Inflammatory macrophage (primary cell): ENCODE data around the gene DMAC2L.
A peak's percentile ranks its signal among the peaks of the same experiment; 100 is the strongest.
"Not testable (repeated sequence)": the region's sequence is repeated elsewhere in the genome, so short reads cannot be mapped to it uniquely, and the experiment has no call there.

Source experiments
- DNase-seq, 2 donors: peaks; one replicate each; pipeline ENCODE4 v3.0.0-alpha.2; 2020 to 2022
- total RNA-seq, 18 experiments: gene quantifications; one replicate each; lab custom pipeline; 2026; ENCODE audit warnings: mixed read lengths in 6 of 18, inconsistent platforms in 2 of 18; lab: John Stamatoyannopoulos, UW

DMAC2L gene, protein sequence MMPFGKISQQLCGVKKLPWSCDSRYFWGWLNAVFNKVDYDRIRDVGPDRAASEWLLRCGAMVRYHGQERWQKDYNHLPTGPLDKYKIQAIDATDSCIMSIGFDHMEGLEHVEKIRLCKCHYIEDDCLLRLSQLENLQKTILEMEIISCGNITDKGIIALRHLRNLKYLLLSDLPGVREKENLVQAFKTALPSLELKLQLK
- 3.9 to 15.1 (median 10.2) reads per million in 18 experiments for total RNA-seq

DNA sequence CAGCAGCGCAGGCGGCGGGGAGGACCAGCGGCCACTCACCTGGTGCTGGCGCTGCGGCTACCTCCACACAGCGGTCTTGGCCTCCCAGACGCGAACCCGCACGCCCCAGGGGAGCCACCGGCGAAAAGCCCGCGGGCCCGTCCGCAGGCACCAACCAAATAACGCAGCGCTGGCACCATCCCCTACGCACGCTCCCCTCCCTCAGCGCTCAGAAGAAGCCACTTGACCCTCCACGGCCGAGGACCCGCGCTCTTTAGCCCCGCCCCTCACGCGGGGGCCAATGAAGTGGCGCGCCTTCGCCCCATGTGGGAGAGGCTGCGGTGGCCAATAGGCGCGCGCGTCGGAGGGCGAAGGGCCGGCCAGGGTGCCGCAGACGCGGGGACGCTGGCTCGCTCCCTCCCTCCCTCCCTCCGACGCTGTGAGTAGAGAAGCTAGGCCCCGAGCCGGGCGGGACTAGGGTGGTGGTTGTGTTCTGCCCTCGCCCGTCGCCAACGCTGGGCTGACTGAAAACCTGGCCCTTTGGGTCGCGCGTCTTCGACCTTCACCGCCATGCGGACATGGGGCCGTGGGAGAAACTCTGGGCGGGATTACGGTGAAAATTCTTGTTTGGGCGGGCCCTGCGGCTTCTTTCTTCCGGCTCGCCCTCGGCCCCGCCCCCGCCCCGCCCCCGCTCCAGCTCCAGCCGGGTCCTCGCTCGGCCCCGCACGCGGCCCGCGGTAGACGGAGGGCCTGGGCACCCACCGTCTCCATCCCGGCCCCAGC lies at the start of gene DMAC2L, which contains the start of gene L2HGDH:
Gene DMAC2L (plus strand): TSS at position 353 of the 762 bp plus-strand sequence. CDS start 9,164 bp downstream, outside the sequence.
Gene L2HGDH (minus strand): TSS at position 258 of the 762 bp plus-strand sequence. CDS start 79 bp downstream, at position 179.
- peak; percentile 95 to 96 for DNase-seq

DNA sequence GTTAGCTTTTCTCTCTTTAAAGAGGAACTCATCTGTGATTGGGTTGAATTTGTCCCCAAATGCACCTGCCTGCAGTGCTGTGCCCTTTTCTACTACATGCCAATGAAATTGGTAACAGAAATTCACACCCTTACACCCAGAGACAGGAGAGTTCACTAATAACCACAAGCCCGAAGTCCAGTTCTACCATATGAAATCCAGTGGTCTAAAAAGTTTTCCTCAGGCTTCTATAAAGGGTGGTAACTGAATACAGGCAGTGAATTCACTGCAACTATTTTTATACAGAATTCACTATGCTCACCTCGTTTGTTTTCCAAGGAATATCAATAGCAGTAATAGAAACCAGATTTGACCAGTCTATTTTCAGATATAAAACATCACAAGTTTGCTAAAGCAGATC lies 49.3 kb upstream of the DMAC2L start:
- DNase-seq = no peak

DNA sequence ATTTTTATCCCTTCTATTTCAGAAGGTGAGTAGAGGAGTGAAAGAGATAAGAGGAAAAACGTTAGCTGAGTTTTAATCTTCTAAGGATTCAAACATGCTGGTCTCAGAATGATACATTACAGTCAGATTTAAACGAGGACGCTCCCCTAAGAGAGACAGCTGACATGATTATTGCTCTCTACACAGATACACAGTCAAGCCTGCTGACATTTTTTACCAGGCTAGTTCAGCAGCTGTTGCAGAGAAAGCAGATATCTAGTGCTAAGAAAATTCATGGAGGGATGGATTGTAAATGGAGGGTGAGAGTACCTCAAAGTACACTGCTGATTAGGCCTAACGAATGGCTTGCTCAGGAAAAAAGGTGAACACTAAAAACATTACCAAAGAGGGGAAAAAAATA lies 48.8 kb upstream of the DMAC2L start:
- DNase-seq = no peak

DNA sequence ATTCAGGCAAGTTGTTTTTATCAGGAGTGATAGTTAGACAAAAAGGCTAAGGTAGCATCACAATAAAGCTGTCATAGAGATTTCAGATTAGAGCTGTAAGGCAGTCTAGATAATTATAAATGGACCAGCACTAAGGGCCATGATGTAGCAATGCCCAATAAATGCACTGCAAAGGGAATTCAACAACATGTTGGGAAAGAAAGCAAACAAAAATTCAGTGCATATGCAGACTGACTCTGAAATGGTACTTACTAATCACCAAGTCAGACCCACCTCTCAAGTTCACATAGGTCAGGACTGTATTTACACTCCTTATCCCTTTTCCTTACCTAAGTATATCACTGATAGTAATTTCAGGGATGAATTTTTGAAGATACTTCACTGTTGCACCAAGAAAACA lies 47.1 kb upstream of the DMAC2L start:
- DNase-seq = no peak

DNA sequence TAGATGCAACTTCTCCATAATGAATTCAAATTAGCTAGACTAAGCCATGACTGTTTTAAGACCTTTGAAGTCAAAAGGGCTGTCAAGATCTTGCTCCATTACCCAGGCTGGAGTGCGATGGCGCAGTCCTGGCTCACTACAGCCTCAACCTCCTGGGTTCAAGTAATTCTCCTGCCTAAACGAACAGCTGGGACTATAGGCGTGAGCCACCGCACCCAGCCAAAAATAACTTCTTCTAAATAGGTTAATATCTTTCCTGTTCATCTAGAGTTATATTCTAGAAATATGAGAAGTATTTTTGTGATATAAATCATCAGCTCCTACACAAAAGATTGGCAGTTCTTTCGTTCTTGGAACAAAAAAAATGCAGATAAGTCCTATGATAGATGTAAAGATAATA lies 41.2 kb upstream of the DMAC2L start:
- DNase-seq = no peak

DNA sequence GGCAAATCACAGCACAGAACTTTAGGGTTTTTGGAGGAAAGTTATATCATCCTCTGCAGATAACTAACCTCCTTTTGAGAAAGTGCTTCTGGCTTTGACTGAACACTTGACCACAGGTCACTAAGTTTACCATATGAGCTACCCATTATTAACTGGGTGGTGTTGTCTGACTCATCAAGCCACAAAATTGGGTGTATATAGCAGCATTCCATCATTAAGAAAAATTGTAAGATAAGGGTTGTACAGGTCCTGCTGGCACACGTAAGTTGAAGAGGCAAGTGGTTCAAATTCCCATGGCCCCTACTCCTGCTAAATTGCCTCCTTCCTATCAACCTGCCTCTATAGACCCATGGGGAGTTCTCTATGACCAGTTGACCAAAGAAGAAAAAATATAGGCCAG lies 39.6 kb upstream of the DMAC2L start:
- DNase-seq = no peak

DNA sequence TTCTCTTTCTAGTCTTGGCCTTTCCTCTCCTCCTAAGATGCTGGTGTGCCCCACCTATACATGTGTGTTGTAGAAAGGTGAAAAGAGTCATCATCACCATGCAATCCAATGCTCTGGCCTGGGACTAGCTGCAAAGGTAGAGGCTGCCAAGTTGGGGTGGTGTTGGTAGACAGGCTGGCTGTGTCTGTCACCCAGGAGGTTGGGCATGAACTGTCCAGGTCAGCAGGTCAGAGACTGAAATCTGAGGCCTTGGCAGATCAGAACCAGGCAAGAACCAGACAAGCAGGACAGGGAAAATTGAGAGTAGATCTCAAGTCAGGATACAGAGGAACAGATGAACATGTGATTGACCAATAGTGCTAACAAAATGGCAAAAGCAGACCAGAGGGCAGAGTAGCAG lies 26.3 kb upstream of the DMAC2L start:
- DNase-seq = no peak

DNA sequence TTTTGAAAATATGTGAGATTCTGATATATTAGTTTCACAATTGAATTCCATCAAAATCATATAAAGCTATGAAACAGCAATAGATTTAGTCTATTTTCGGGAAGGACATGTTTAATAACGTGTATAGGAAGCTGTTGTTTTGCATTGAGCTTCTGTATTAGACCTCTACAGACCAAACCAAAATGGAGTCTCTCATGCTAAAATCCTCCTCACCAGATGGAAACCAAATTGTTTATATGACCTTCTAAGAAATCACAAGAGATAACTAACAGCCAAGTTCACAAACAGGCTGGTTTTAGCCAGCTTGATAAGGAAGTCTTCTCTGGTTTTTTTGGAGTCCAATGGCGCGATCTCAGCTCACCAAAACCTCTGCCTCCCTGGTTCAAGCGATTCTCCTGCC lies 24.0 kb upstream of the DMAC2L start:
- no peak for DNase-seq

DNA sequence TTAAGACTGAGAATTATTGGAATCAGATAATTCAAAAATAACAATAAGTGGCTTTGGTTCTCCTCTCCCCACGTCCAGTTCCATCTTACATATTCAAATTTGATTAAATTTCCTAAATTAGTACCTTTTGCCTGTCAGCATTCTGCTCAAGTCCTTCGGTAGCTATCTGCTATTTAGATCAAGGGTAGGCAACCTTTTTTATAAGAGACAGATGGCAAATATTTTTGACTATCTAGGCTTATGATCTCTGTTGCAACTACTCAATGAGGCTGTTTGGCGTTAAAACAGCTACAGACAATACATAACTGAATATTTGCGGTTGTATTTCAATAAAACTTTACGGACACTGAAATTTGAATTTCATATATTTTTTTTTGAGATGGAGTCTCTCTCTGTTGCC lies 21.8 kb upstream of the DMAC2L start:
- DNase-seq = no peak

DNA sequence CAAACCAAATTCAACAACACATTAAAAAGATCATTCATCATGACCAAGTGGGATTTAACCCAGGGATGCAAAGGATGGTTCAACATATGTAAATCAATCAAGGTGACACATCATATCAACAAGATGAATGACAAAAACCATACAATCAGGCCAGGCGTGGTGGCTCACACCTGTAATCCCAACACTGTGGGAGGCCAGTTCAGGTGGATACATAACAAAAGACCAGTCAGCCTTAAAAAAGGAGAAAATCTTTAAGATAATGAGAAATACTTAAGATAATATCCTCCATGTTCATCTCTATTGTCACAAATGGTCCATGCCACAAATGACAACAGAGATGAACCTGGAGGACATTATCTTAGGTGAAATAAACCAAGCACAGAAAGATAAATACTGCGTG lies 12.5 kb upstream of the DMAC2L start:
- DNase-seq = no peak

DNA sequence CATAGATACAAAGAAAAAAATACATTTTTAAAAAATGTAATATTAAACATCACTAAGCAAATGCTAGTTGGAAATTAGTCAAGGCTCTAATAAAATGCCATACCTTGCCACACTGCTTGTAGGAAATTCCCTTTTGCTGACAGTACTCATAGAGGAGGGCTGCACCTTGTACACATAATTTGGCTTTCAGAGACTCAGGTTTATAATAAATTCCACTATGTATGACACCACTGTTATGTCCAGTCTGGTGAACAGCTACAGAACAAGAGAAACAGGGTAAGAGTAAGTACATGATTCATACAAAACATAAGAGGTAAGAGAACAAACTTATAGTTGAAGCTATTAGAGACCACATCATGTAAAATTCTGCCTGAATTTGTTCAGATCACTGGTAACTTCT lies 10.2 kb upstream of the DMAC2L start:
- DNase-seq = no peak

DNA sequence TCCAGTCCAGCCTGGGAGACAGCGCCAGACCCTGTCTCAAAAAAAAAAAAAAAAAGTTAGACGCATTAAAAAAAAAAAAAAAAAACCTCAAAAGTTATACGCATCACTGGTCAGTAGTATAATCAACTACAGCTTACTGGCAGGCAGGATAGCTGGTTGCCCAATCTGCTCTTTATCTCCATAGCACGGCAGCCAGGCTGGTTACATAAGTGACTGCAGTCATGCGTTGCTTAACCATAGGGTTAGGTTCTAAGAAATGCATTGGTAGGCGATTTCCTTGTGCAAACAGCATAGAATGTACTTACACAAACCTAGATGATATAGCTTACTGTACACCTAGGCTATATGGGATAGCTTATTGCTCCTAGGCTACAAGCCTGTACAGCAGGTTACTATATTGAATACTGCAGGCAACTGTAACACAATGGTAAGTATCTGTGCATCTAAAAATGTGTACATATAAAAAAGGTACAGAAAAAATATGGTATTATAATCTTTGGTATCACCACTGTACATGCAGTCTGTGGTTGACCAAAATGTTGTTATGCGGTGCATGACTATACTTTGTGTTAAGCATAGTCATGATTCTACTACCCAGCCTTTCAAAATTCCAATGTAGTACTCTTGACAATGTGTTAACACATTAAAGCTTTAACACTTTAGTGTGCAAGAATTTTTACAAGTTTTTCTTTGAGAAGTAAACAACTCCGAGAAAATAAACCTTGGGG lies 8.2 kb upstream of the DMAC2L start:
- peak; percentile 93 for DNase-seq

DNA sequence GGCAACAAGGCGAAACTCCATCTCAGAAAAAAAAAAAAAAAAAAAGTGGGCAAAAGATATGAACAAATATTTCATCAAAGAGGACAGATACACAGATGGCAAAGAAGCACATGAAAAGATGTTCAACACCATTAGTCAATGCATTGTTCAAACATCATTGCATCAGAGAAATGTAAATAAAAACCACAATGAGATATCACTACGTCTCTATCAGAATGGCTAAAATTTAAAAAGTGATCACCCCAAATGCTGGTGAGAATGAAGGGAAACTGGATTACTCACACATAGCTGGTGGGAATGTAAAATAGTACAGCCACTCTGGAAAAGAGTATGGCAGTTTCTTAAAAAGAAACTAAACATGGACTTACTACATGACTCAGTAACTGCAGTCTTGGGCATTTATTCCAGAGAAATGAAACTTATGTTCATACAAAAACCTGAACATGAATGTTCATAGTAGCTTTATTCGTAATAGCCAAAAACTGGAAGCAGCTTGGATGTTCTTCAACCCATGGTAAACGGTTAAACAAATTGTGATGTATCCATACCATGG lies 3.7 kb upstream of the DMAC2L start:
- no peak for DNase-seq

DNA sequence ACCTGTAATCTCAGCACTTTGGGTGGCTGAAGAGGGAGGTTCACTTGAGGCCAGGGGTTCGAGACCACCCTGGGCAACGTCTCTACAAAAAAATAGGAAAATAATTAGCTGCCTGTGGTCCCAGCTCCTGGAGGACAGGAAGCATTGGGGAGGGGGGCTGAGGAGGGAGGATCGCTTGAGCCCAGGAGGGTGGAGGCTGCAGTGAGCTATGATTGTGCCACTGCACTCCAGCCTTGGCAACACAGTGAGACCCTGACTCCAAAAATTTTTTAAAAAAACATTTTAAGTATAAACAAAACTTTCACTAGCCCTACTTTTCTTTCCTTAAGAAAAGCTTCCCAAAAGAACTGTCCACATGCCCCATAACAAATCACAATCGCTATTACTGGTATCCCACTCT lies 1.7 kb upstream of the DMAC2L start:
- DNase-seq = no peak

DNA sequence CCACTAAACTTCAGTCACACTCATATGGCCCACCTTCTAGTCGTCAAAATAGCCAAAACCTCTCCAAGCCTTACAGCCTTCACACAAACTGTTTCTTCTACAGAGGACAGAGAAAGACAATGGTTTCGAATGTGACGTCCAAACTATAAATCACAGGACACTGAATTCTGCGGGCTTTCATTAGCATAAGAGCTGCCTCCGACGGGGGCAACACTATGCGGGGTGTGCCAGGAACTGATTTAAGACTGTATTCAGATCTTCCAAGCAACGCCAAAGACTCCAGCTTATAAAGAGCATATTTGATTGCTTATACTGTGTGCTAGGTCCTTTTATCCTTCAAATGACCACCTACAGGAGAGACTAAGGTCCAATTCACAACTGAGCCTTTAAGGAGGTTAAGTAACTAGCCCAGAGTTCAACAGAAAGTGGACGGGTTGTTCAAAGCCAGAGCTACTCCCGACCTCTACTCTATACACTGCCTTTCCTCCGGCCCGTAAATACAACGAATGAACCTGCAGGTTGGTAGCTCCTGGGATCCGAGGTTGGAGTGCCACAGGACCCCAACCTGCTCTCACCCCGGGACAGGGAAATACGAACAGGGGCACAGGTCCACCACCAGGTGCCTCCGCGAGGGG lies 670 bp upstream of the DMAC2L start:
- no peak for DNase-seq

DNA sequence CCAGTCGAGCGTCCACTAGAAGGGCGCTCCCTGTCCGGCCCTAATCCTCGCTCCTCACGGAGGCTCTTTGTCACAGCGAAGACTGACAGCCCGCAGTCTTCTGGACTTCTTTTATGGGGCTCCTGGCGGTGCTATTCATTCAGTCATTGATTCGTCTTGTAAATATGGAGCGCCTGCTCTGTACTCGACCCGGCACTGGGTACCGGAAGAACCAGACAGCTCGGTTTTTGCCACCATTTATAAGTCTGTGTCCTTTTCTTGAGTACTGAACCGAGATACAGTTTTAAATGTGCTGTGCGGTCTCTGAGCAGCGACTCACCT lies 570 bp downstream of the DMAC2L start:
- no peak for DNase-seq

DNA sequence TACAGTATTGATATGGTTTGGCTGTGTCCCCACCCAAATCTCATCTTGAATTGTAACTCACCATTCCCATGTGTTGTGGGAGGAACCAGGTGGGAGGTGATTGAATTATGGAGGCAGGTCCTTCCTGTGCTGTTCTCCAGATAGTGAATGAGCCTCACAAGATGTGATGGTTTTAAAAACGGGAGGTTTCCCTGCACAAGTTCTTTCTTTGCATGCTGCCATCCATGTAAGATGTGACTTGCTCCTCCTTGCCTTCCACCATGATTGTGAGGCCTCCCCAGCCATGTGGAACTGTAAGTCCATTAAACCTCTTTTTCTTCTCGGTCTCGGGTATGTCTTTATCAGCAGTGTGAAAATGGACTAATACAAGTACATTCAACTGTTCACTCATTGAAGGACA lies 2.0 kb downstream of the DMAC2L start:
- not testable (repeated sequence) for DNase-seq

DNA sequence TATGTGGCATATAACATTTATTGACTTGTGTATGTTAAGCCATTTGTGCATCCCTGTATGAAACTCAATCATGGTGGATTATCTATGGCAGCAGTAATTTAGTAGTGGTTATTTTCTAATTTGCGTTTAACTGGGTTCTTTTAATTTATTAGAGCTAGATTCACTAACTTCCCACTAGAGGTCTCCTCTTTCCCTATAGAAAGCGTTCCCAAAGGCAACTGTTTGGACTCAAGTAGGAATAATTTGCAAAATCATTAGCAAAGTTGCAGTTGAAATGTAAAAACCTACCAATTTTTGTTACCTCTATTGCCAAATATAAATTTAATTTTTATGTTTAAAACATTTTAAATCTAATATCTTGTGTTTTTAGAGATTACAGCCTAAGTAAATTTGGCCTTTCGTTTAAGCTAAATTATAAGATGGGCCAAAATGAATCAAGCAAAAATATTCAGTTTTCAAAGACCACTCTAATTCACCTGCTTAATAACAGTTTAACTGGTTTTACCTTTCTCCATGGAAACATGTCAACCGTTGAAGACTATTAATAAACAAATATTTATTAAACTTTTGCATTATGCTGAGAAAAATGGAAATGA lies 6.0 kb downstream of the DMAC2L start:
- peak; percentile 14 to 23 for DNase-seq

DNA sequence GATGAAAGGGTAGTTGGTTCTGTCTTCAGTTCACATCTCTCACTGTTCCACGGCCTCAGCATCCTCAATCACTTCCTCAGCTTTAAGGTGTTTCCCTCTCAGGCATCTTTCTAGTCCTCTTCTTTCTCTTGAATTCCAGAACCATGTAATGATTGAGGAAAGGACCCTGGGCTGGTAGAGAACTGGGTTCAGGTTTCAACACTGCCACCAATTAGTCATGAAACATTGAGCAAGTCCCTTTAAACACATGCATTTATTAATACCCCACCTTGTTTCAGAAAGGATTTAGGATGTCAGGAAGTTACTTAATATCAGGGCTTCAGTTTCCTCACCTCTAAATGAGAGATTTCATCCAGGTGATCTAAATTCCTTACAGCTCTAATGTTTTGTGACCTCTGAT lies 7.2 kb downstream of the DMAC2L start:
- DNase-seq = peak in 1 of 2 donors; percentile 2

DNA sequence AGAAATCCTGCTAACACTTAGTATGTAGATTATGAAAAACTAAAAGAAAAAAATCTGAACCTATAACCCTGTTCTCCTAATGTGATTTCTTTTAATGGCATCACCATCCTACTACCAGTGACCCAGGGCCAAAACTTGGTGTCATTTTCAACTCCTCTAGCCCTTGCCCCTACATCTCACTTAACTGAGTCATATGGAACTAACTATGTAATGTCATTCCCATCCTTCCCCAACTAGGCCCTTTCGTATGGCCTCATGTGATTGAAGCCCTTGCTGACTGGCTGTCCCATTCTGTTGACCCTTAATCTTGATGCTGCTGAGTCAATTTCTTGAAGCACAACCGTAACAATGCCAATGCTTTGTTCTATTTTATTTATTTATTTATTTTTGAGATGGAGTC lies 7.6 kb downstream of the DMAC2L start:
- DNase-seq = peak in 1 of 2 donors; percentile 7

DNA sequence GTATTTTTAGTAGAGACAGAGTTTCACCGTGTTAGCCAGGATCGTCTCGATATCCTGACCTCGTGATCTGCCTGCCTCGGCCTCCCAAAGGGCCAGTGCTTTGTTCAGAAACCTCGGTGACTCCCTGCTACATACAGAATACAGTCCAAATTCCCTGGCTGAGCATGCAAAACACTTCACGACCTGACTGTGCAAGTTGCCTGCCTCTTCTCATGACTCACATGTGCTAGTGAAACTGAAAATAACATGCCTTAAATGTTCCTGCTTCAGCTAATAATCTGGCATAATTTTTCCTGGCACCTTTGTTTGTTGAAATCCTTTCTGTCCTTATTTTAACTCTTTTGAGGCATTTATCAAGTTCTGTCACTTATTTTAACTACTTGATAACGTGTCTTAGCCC lies 8.2 kb downstream of the DMAC2L start:
- DNase-seq = no peak

DNA sequence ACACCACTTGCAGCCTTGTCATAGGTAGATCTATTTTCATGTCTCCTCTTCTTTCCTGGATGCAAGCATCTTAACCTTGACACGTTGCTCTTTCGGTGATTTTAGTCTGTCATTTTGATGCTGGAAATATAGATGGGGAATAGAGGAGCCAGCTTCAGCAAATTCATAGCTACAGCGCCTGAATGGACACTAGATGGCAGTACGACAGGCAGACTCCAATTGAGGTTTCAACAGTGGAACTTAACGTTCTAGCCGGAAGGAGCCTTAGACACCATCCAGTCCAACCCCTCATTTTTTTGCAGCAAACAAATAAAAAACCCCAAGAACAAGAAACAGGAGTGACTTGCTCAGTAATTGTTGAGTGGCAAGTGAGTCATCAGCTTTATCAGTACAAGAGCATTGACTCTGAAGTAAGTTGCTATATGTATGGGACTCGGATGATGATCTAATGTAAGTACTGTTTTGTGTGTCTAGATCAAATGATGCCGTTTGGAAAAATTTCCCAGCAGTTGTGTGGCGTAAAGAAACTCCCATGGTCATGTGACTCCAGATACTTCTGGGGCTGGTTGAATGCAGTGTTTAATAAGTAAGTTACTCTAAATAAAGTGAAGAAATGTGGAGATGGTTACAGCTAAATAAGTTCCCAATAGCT lies 9.0 kb downstream of the DMAC2L start:
- DNase-seq = peak; percentile 84 to 86
